Left lung (tissue), 10 donors: Measurements from ENCODE around the gene DCLK3. TPM values are rescaled to one million over a fixed set of nuclear protein-coding genes. Genes with fewer than 3 reads are reported as not detected.
A peak's percentile ranks its signal among the peaks of the same experiment; 100 is the strongest.

ENCODE experiments used
- ATAC-seq: fragments of 200-7000 bp; cut with Tn5 transposase; one replicate; pipeline ENCODE4 v1.9.1; 2020; ENCODE audit warnings: moderate library complexity
- DNase-seq, 4 donors: peaks; one replicate each; pipeline ENCODE4 v3.0.0-alpha.2; 2013 to 2020
- H3K27ac ChIP-seq, 2 donors: fragments of 200-600 bp; sonication (generic) in 1 of 2; one replicate each; pipeline versions ENCODE4 v1.5.0 to v1.8.0; 2020 to 2021
- H3K27me3 ChIP-seq, 2 donors: fragments of 200-600 bp; sonication (generic) in 1 of 2; one replicate each; pipeline versions ENCODE4 v1.5.0 to v1.8.0; 2020 to 2021
- H3K36me3 ChIP-seq, 2 donors: fragments of 200-600 bp; sonication (generic) in 1 of 2; one replicate each; pipeline versions ENCODE4 v1.5.0 to v1.8.0; 2020 to 2021
- H3K4me1 ChIP-seq, 2 donors: fragments of 200-600 bp; one replicate each; pipeline ENCODE4 v1.8.0; 2021
- H3K4me3 ChIP-seq, 2 donors: fragments of 200-600 bp; sonication (generic) in 1 of 2; one replicate each; pipeline versions ENCODE4 v1.5.0 to v1.8.0; 2020 to 2021; ENCODE audit warnings: mild to moderate bottlenecking in 1 of 2
- H3K9me3 ChIP-seq, 2 donors: fragments of 200-600 bp; sonication (generic) in 1 of 2; one replicate each; pipeline versions ENCODE4 v1.5.0 to v1.8.0; 2020 to 2021
- intact Hi-C, 2 donors: fragments of 100-400 bp; cut with DNase I; formaldehyde crosslinking; loops; one replicate each; pipeline versions ENCODE4 v1.11.2 to v1.14.2; 2022
- polyA plus RNA-seq, 6 donors: library from polyadenylated mRNA; unstranded; fragments of 120-200 nt; gene quantifications; one replicate each; pipeline ENCODE4 v1.2.1, GENCODE V29; 2013; ENCODE audit not compliant: insufficient read length in 6 of 6
- total RNA-seq, 2 donors: library from RNA; stranded (reverse); fragmentation: NEBNext Ultra II Directional; extraction: Animal tissue kit (Norgen Biotek cat#: 25700); gene quantifications; one replicate each; pipeline ENCODE4 v1.2.1, GENCODE V29; 2021
- TF ChIP-seq, protein P1 (sequence below), 2 donors: fragments of 200-600 bp; sonication (generic) in 1 of 2; IDR thresholded peaks; one replicate each; pipeline versions ENCODE4 v1.5.0 to v1.8.0; 2021; ENCODE audit warnings: antibody characterized with exemption in 2 of 2
- donor health status: DM: no; HTN: yes; CAD: no.
- donor health status: DM: no; HTN: no; CAD: no.

The DCLK3 gene
- total and polyA plus RNA-seq, 8 donors: 0.15 to 1.9 (median 1.4) TPM

DNA sequence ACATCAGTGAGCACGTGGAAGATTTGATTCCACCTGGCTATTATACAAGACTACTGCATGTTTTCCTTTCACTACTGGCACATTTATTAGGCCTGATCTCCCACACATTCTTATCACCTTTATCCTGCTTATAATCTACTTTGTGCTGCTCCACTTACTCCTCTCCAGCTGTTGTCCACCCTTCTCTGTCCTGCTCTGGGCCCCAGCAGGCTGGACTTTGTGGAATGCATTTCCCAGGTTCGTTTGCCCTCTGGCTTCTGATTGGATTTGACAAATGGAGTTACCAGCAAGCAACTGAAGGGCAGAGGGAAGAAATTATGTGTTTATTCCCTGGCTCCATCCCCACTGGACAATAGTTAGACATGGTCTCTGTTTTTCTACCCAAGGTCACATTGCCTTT lies 75.5 kb downstream of the DCLK3 start:
- TF ChIP-seq, protein P1, sequence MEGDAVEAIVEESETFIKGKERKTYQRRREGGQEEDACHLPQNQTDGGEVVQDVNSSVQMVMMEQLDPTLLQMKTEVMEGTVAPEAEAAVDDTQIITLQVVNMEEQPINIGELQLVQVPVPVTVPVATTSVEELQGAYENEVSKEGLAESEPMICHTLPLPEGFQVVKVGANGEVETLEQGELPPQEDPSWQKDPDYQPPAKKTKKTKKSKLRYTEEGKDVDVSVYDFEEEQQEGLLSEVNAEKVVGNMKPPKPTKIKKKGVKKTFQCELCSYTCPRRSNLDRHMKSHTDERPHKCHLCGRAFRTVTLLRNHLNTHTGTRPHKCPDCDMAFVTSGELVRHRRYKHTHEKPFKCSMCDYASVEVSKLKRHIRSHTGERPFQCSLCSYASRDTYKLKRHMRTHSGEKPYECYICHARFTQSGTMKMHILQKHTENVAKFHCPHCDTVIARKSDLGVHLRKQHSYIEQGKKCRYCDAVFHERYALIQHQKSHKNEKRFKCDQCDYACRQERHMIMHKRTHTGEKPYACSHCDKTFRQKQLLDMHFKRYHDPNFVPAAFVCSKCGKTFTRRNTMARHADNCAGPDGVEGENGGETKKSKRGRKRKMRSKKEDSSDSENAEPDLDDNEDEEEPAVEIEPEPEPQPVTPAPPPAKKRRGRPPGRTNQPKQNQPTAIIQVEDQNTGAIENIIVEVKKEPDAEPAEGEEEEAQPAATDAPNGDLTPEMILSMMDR (IDR thresholded peaks at IDR 0.05): no peak
- Histone ChIP-seq H3K27me3 (no peaks in the 10 kb centered on the region), H3K36me3 (no peaks in the 10 kb centered on the region), H3K4me1 (no peaks in the 10 kb centered on the region), H3K27ac (no peak overlapping the region), H3K9me3 (no peaks in the 10 kb centered on the region), H3K4me3 (no peak overlapping the region)
- DNase-seq: no peak
- intact Hi-C loops: no loop called here
- no peak for ATAC-seq

DNA sequence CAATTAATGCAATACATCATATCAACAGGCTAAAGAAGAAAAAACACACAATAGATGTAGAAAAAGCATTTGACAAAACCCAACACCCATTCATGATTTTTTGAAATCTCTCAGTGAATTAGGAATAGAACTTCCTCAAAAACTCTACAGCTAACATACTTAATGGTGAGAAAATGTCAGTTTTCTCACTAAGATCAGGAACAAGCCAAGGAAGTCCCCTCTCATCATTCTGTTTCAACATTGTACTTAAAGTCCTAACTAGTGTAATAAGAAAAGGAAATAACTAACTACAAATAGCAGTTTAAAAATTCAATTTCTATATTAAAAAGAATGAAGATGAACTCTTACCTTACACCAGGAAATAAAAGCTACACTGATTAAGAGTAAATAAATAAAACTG lies 77.8 kb downstream of the DCLK3 start:
- intact Hi-C loops: no loop called here

DNA sequence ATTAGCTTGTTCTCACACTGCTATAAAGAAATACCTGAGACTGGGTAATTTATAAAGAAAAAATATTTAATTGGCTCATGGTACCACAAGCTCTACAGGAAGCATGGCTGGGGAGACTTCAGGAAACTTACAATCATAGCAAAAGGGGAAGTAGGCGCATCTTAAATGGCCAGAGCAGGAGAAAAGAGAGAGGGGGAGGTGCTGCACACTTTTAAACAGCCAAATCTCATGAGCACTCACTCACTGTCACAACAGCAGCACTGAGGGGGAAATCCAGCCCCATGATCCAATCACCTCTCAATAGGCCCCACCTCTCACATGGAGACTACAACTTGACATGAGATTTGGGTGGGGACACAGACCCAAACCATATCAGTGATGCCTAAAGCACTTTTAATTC lies 82.5 kb downstream of the DCLK3 start:
- Histone ChIP-seq H3K36me3 (no peaks in the 10 kb centered on the region), H3K4me3 (no peak overlapping the region), H3K27me3 (no peaks in the 10 kb centered on the region), H3K9me3 (peaks cover 0 to 39% of the 10 kb centered on the region in 2 donors), H3K4me1 (no peaks in the 10 kb centered on the region), H3K27ac (no peak overlapping the region)
- DNase-seq (no peak), ATAC-seq (no peak)
- intact Hi-C loops: no loop called here
- TF ChIP-seq, protein P1 (IDR thresholded peaks at IDR 0.05): no peak

More for the DNA sequence above, 77.8 kb downstream of the DCLK3 start:
- DNase-seq: no peak
- no peaks in the 10 kb centered on the region for H3K27me3 ChIP-seq
- H3K4me1 ChIP-seq: no peaks in the 10 kb centered on the region
- TF ChIP-seq, protein P1 (IDR thresholded peaks at IDR 0.05): no peak
- H3K4me3 ChIP-seq: no peak overlapping the region
- ATAC-seq: no peak
- H3K36me3 ChIP-seq: no peaks in the 10 kb centered on the region
- no peak overlapping the region for H3K27ac ChIP-seq
- peaks cover 0 to 5% of the 10 kb centered on the region in 2 donors for H3K9me3 ChIP-seq

DNA sequence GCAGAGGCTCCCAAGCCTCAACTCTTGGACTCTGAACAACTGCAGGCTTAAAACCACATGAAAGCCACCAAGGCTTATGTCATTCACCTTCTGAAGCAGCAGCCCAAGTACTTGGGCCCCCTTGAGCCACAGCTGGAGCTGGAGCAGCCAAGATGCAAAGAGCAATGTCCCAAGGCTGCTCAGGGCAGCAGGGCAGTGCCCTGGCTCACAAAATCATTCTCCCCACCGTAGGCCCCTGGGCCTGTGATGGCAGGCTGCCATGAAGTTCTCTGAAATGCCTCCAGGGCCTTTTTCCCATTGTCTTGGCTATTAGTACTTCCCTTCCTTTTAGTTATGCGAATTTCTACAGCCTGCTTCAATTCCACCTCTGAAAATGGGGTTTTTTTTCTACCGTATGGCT lies 83.4 kb downstream of the DCLK3 start:
- TF ChIP-seq, protein P1 (IDR thresholded peaks at IDR 0.05): no peak

DNA sequence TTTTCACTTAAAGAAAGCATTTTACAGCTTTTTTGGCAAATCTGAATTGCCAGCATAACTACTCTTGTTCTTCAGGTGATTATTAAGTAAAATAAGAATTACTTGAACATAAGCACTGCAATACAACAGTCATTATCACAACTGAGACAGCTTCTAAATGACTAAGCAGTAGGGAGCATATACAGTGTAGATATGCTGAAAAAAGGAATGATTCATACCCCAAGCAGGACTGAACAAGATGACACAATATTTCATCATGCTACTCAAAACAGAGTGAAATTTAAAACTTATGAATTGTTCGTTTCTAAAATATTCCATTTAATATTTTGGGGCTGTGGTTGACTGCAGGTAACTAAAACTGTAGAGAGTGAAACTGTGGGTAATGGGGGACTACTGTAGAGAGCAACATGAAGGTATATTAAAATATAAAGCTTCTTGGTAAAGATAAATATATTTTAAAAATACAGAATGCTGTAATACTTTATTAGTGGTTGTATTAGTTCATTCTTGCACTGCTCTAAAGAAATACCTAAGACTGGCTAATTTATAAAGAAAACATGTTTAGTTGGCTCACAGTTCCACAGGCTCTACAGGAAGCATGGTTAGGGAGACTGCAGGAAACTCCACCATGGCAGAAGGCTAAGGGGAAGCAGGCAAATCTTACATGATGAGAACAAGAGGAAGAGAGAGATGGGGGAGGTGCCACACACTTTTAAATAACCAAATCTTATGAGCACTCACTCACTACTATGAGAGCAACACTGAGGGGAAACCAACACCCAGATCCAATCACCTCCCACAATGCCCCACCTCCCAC lies 84.8 kb downstream of the DCLK3 start:
- no peak overlapping the region for H3K4me3 ChIP-seq
- H3K27me3 ChIP-seq: no peaks in the 10 kb centered on the region
- ATAC-seq (peak; percentile 40), DNase-seq (no peak)
- no peaks in the 10 kb centered on the region for H3K36me3 ChIP-seq
- peaks cover 0 to 42% of the 10 kb centered on the region in 2 donors for H3K9me3 ChIP-seq
- intact Hi-C loops: no loop called here
- TF ChIP-seq, protein P1 (IDR thresholded peaks at IDR 0.05): no peak
- no peak overlapping the region for H3K27ac ChIP-seq
- H3K4me1 ChIP-seq: no peaks in the 10 kb centered on the region

More for the DNA sequence above, 83.4 kb downstream of the DCLK3 start:
- intact Hi-C loops: no loop called here
- Histone ChIP-seq H3K36me3 (no peaks in the 10 kb centered on the region), H3K27me3 (no peaks in the 10 kb centered on the region), H3K4me1 (no peaks in the 10 kb centered on the region), H3K9me3 (peaks cover 0 to 40% of the 10 kb centered on the region in 2 donors), H3K4me3 (no peak overlapping the region), H3K27ac (no peak overlapping the region)
- DNase-seq: no peak
- no peak for ATAC-seq
